Trophoblast cell (in vitro differentiated cells and primary cell): ENCODE data around the gene ZMAT3.
A peak's percentile ranks its signal among the peaks of the same experiment; 100 is the strongest.

Source experiments
- DNase-seq, 2 donors: peaks; one replicate each; pipeline ENCODE4 v3.0.0-alpha.2; 2016
- H2AFZ ChIP-seq: 2 replicates; pipeline ENCODE4 v1.6.1; 2013; ENCODE audit warnings: low read length, moderate library complexity, mild to moderate bottlenecking; ENCODE audit not compliant: insufficient read depth, poor library complexity
- H2AK5ac ChIP-seq: 2 replicates; pipeline ENCODE4 v1.6.1; 2013; ENCODE audit warnings: mild to moderate bottlenecking, low read length
- H2BK120ac ChIP-seq: 2 replicates; pipeline ENCODE4 v1.6.1; 2013; ENCODE audit warnings: low read length, mild to moderate bottlenecking, moderate library complexity; ENCODE audit not compliant: insufficient read depth, poor library complexity
- H2BK12ac ChIP-seq: 2 replicates; pipeline ENCODE4 v1.6.1; 2013; ENCODE audit warnings: mild to moderate bottlenecking, low read length, moderate library complexity
- H2BK5ac ChIP-seq: 2 replicates; pipeline ENCODE4 v1.6.1; 2013; ENCODE audit warnings: low read length, low read depth, moderate library complexity, mild to moderate bottlenecking; ENCODE audit not compliant: poor library complexity
- H3K14ac ChIP-seq: 2 replicates; pipeline ENCODE4 v1.6.1; 2013; ENCODE audit warnings: mild to moderate bottlenecking, low read length
- H3K18ac ChIP-seq: 2 replicates; pipeline ENCODE4 v1.6.1; 2013; ENCODE audit warnings: mild to moderate bottlenecking, low read length
- H3K23ac ChIP-seq: 2 replicates; pipeline ENCODE4 v1.6.1; 2013; ENCODE audit warnings: low read length
- H3K27ac ChIP-seq: 2 replicates; pipeline ENCODE4 v1.5.1; 2013; ENCODE audit warnings: low read depth, mild to moderate bottlenecking, inconsistent platforms, low read length, moderate library complexity
- H3K27me3 ChIP-seq: 2 replicates; pipeline ENCODE4 v1.6.1; 2013; ENCODE audit warnings: inconsistent platforms, mild to moderate bottlenecking, low read length, moderate library complexity; ENCODE audit not compliant: insufficient read depth
- H3K36me3 ChIP-seq, 2 experiments: 1 replicate in 1 of 2; 2 replicates in 1 of 2; pipeline ENCODE4 v1.6.1; 2013; ENCODE audit warnings: low read length in 2 of 2, mild to moderate bottlenecking in 2 of 2, moderate library complexity in 1 of 2; ENCODE audit not compliant: insufficient read depth in 2 of 2, control insufficient read depth in 1 of 2
- H3K4ac ChIP-seq: 2 replicates; pipeline ENCODE4 v1.6.1; 2013; ENCODE audit warnings: low read depth, mild to moderate bottlenecking, low read length, moderate library complexity
- H3K4me1 ChIP-seq, 2 experiments: 1 replicate in 1 of 2; 2 replicates in 1 of 2; pipeline ENCODE4 v1.6.1; 2013; ENCODE audit warnings: low read length in 2 of 2, mild to moderate bottlenecking in 2 of 2, moderate library complexity in 1 of 2; ENCODE audit not compliant: insufficient read depth in 2 of 2, control insufficient read depth in 1 of 2
- H3K4me2 ChIP-seq: 2 replicates; pipeline ENCODE4 v1.6.1; 2013; ENCODE audit warnings: inconsistent platforms, mild to moderate bottlenecking, low read length, moderate library complexity
- H3K4me3 ChIP-seq: 2 replicates; pipeline ENCODE4 v1.5.1; 2013; ENCODE audit warnings: mild to moderate bottlenecking, low read depth, low read length, inconsistent platforms
- H3K79me1 ChIP-seq: one replicate; pipeline ENCODE4 v1.6.1; 2013; ENCODE audit warnings: low read length
- H3K79me2 ChIP-seq: 2 replicates; pipeline ENCODE4 v1.6.1; 2013; ENCODE audit warnings: low read length, mild to moderate bottlenecking; ENCODE audit not compliant: control insufficient read depth, insufficient read depth, poor library complexity
- H3K9ac ChIP-seq: 2 replicates; pipeline ENCODE4 v1.6.1; 2013; ENCODE audit warnings: mild to moderate bottlenecking, low read length
- H3K9me3 ChIP-seq: 2 replicates; pipeline ENCODE4 v1.6.1; 2013; ENCODE audit warnings: low read depth, mild to moderate bottlenecking, control low read depth, inconsistent platforms, low read length; ENCODE audit not compliant: insufficient read depth
- H4K12ac ChIP-seq: 2 replicates; pipeline ENCODE4 v1.6.1; 2013; ENCODE audit warnings: low read depth, mild to moderate bottlenecking, low read length, moderate library complexity
- H4K8ac ChIP-seq: 2 replicates; pipeline ENCODE4 v1.6.1; 2013; ENCODE audit warnings: low read depth, mild to moderate bottlenecking, low read length, moderate library complexity
- H4K91ac ChIP-seq: one replicate; pipeline ENCODE4 v1.6.1; 2013; ENCODE audit warnings: low read depth, mild to moderate bottlenecking, low read length, moderate library complexity
- WGBS: extraction: QIAGEN DNeasy Blood & Tissue Kit; methylation state at CpG from one replicate; pipeline ENCODE4 v1.1.7; 2013; ENCODE audit warnings: missing lambda C conversion rate; ENCODE audit not compliant: insufficient read length, insufficient coverage; ENCODE audit errors: extremely low coverage; 5-methylcytosine and 5-hydroxymethylcytosine counted together

Gene ZMAT3

DNA sequence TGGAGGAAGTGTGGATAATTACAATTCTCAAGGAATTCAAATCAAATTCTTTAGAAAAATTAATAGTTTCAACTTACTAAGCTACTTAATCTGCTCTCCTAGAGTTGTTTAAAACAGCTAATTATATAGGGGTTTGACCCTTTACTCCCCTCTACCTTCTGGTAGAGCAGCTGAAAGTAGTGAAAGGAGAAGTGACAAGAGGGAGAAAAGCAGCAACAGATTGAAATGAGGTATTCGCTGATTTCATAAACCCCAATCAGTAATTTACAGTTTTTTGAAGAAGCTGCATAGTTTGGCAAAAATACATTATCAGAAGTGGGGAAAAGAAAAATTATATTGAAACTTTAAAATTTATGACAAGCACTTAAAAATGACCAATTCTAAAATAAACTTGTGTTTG lies 52.8 kb downstream of the ZMAT3 start:
- Histone ChIP-seq H3K36me3 (peaks cover 0 to 2% of the 10 kb centered on the region in 2 experiments), H3K14ac (no peak overlapping the region), H3K4me3 (no peak overlapping the region), H4K91ac (no peak overlapping the region), H3K27ac (no peak overlapping the region), H2BK120ac (no peak overlapping the region), H2AK5ac (no peak overlapping the region), H2AFZ (no peak overlapping the region), H3K9ac (no peak overlapping the region), H3K79me1 (no peaks in the 10 kb centered on the region), H2BK12ac (no peak overlapping the region), H4K8ac (no peak overlapping the region), H3K4ac (no peak overlapping the region), H3K9me3 (no peaks in the 10 kb centered on the region), H3K23ac (no peak overlapping the region), H3K18ac (no peak overlapping the region), H4K12ac (no peak overlapping the region), H3K27me3 (no peaks in the 10 kb centered on the region), H3K4me1 (no peaks in the 10 kb centered on the region), H3K79me2 (no peaks in the 10 kb centered on the region), H3K4me2 (no peak overlapping the region), H2BK5ac (no peak overlapping the region)
- no CpG with 5 or more reads among the region's 1 CpG for WGBS
- DNase-seq, result no peak

DNA sequence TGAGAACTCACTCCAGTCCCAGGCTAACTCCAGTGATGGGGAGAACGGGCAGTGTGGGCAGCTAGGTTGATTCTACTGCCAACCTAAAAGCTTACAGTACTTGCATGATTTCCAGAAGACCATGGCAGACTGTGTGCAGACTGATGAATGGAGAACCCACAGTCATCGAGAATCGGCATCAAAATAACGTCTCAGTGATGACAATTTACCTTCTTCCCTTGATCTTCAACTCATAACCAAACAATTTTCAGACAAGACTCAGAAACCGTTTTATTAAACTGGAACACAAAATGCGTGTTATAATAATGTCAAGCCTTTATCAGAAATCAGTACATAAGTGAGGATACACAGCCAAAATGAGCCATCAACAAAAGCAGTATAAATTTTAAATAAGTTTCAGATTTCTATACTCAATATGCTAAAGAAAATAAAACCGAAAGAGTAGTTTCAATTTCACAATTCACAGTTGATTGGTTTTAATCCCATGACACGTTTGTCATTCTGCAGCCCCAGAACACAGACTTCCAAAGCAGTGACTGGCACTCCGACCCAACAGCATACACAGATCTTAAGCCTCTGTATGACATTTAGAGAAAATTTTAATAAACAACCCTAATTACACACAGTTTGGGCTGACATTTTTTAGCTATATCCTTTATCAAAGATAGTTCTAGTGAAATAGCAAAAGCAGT lies 54.5 kb downstream of the ZMAT3 start:
- WGBS, result no CpG with 5 or more reads among the region's 9 CpGs
- Histone ChIP-seq H2BK120ac (no peak overlapping the region), H4K8ac (no peak overlapping the region), H4K12ac (no peak overlapping the region), H2AFZ (no peak overlapping the region), H3K4me2 (no peak overlapping the region), H3K36me3 (peaks cover 0 to 2% of the 10 kb centered on the region in 2 experiments), H2BK5ac (no peak overlapping the region), H3K18ac (no peak overlapping the region), H3K23ac (no peak overlapping the region), H2AK5ac (no peak overlapping the region), H3K4ac (no peak overlapping the region), H4K91ac (no peak overlapping the region), H3K27me3 (no peaks in the 10 kb centered on the region), H3K4me3 (no peak overlapping the region), H3K79me1 (no peaks in the 10 kb centered on the region), H3K9me3 (no peaks in the 10 kb centered on the region), H2BK12ac (no peak overlapping the region), H3K27ac (no peak overlapping the region), H3K79me2 (no peaks in the 10 kb centered on the region), H3K9ac (no peak overlapping the region), H3K14ac (no peak overlapping the region), H3K4me1 (no peaks in the 10 kb centered on the region)
- DNase-seq, result no peak

DNA sequence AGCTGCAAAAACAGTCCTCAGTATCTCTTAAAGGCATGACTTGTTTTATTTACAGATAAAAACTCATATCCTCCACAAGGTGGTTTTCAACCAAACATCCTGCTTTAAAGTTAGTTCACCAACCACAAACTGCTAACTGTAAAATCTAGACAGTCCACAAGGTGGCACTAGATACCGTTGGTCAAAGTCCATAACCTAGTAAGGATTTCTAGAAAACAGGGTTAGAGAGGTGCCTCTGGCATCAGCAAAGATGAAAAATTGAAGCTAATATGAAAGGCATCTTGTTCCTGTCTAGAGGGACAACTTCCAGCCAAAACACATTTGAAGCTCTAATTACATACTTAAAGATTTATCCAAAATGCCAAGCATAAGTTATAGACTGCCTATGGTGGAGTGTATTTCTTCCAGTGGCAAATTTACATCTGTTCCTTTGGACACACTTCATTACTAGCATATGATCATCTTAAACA lies 56.0 kb downstream of the ZMAT3 start:
- Histone ChIP-seq H3K18ac (no peak overlapping the region), H2BK12ac (no peak overlapping the region), H3K79me1 (no peaks in the 10 kb centered on the region), H3K23ac (no peak overlapping the region), H4K8ac (no peak overlapping the region), H2AK5ac (no peak overlapping the region), H2BK120ac (no peak overlapping the region), H3K4me3 (no peak overlapping the region), H3K27me3 (no peaks in the 10 kb centered on the region), H2AFZ (no peak overlapping the region), H3K4ac (no peak overlapping the region), H4K91ac (no peak overlapping the region), H3K36me3 (peaks cover 0 to 2% of the 10 kb centered on the region in 2 experiments), H3K4me1 (no peaks in the 10 kb centered on the region), H4K12ac (no peak overlapping the region), H3K27ac (no peak overlapping the region), H3K9me3 (no peaks in the 10 kb centered on the region), H3K4me2 (no peak overlapping the region), H3K14ac (no peak overlapping the region), H3K9ac (no peak overlapping the region), H2BK5ac (no peak overlapping the region), H3K79me2 (no peaks in the 10 kb centered on the region)
- WGBS, result no CpG with 5 or more reads among the region's 1 CpG
- DNase-seq, result peak; percentile 78 to 97

DNA sequence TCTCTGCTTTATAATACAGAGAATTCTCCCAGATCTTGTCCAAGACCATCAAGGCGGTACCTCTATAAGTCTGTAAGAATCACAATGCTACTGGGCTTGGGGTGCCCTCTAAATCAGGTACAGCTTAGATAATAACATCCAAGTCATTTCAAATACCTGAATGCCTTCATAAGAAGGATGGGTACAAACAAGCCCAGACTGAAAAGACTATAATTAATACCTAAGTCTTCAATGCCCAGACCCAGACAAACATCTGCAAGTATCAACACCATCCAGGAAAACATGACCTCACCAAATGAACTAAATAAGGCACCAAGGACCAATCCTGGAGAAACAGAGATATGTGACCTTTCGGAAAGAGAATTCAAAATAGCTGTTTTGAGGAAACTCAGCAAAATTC lies 65.9 kb downstream of the ZMAT3 start:
- H3K23ac ChIP-seq, result no peak overlapping the region
- H3K18ac ChIP-seq, result no peak overlapping the region
- peaks cover 6% of the 10 kb centered on the region for H3K9me3 ChIP-seq
- no peaks in the 10 kb centered on the region for H3K4me1 ChIP-seq
- H2BK12ac ChIP-seq, result no peak overlapping the region
- no peak overlapping the region for H2BK120ac ChIP-seq
- DNase-seq, result no peak
- H2BK5ac ChIP-seq, result no peak overlapping the region
- H3K4me3 ChIP-seq, result no peak overlapping the region
- no peak overlapping the region for H4K12ac ChIP-seq
- WGBS, result no CpG with 5 or more reads among the region's 2 CpGs
- peaks cover 0 to 1% of the 10 kb centered on the region in 2 experiments for H3K36me3 ChIP-seq
- H3K27ac ChIP-seq, result no peak overlapping the region
- H3K79me2 ChIP-seq, result no peaks in the 10 kb centered on the region
- H3K4me2 ChIP-seq, result no peak overlapping the region
- H3K4ac ChIP-seq, result no peak overlapping the region
- H2AFZ ChIP-seq, result no peak overlapping the region
- H4K91ac ChIP-seq, result no peak overlapping the region
- H3K14ac ChIP-seq, result no peak overlapping the region
- H3K27me3 ChIP-seq, result no peaks in the 10 kb centered on the region
- no peak overlapping the region for H3K9ac ChIP-seq
- no peak overlapping the region for H4K8ac ChIP-seq
- H2AK5ac ChIP-seq, result no peak overlapping the region
- no peaks in the 10 kb centered on the region for H3K79me1 ChIP-seq
